Adipocyte (in vitro differentiated cells): ENCODE data around the gene NSMF.
A peak's percentile ranks its signal among the peaks of the same experiment; 100 is the strongest.

Experiments used
- DNase-seq: peaks from one replicate; pipeline ENCODE4 v3.0.0-alpha.2; 2015; ENCODE audit warnings: low read depth
- H3K27me3 ChIP-seq: replicated peaks from 2 replicates; pipeline ENCODE4 v1.7.0; 2013; ENCODE audit warnings: mild to moderate bottlenecking, low read length, moderate library complexity; ENCODE audit not compliant: control insufficient read depth, insufficient read depth
- H3K36me3 ChIP-seq: 2 replicates; pipeline ENCODE4 v1.7.0; 2013; ENCODE audit warnings: low read length, mild to moderate bottlenecking, moderate library complexity; ENCODE audit not compliant: control insufficient read depth, insufficient read depth, severe bottlenecking
- H3K4me1 ChIP-seq: 2 replicates; pipeline ENCODE4 v1.7.0; 2013; ENCODE audit warnings: mild to moderate bottlenecking, low read length, moderate library complexity; ENCODE audit not compliant: control insufficient read depth, insufficient read depth
- H3K4me3 ChIP-seq: 2 replicates; pipeline ENCODE4 v1.7.0; 2013; ENCODE audit warnings: mild to moderate bottlenecking, low read length, moderate library complexity
- H3K9ac ChIP-seq: 2 replicates; pipeline ENCODE4 v1.7.0; 2013; ENCODE audit warnings: mild to moderate bottlenecking, low read length, moderate library complexity
- H3K9me3 ChIP-seq: 2 replicates; pipeline ENCODE4 v1.7.0; 2013; ENCODE audit warnings: mild to moderate bottlenecking, low read length, moderate library complexity; ENCODE audit not compliant: control insufficient read depth

Gene NSMF

DNA sequence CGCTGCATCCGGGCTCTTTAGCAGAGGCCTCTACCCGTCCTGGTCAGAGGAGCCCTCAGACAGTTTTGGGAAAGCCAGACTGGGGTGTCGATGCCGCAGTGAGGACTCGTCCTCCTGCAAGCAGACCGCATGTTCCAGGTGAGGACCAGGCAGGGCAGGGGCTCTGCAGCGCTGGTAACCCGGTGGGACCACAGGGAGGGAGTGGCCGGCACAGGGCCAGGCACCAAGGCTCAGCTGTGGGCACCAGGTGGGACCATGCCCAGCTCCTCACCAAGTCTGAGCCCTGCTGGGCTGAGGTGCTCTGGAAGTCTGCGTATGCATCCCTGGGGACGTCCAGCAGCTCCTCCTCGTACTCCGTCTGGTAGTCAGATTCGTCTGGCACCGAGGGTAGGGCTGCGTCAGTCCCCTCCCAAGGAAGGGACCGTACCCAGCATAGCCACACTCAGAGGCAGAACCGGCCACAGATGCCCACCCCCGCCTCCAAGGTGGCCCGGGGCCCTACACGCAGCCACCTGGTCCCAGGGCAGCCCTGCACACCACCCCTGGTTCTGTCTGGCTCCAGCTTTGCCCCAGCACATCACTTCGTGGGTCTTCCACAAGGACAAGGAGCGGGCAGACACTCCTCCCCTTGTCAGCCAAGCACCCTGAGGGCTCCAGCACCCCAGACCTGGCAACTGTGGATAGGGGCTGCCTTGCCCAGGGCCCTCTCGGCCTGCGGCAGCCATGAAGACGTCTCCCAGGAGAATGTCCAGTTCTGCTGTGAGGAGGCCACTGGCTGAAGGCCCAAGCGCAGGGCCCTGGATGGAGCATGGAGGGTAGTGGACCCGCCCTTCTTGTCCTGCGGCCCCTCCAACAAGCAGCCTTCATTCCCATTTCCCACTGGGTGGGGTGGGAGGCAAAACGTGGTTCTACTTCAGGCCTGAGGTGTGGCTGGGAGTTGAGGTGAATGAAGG is 1.5 kb upstream of the NSMF start:
- Histone ChIP-seq H3K4me3 (no peak overlapping the region), H3K9ac (no peak overlapping the region), H3K9me3 (no peaks in the 10 kb centered on the region), H3K36me3 (peaks cover 13% of the 10 kb centered on the region), H3K4me1 (peaks cover 19% of the 10 kb centered on the region), H3K27me3 (no peaks in the 10 kb centered on the region)
- no peak for DNase-seq

DNA sequence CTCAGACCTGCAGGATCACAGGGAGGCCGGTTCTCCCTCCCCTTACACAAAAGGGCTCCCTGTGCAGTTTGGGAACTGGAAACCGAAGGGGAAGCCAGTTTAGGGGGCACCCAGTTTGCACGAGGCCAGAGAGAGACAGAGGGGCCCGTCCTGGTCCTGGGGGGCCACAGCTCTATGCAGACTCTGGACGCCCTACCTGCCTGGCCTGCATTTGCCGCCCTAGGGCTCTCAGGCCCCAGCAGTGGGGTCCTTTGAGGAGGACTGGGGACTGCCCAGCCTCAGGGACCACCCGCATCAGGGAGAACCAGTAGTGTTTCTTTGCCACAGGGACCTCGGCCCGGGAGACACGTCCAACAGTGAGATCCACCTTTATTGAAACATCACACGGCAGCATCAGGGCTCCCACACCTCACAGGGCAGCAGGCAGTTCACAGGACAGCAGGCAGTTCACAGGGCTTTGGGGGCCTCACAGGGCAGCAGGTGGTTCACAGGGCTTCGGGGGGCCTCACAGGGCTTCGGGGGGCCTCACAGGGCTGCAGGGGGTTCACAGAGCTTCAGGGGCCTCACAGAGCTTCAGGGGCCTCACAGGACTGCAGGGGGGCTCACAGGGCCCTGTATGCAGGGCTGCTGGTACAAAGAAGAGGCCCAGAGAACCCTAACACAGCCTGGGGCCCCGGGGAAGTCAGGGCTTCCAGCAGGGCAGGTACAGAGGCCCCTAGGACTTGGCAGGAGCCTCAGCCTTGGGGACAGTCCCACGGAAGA is 648 bp upstream of the NSMF start:
- DNase-seq = no peak
- no peaks in the 10 kb centered on the region for H3K27me3 ChIP-seq
- peak overlapping the region; percentile 73 for H3K4me3 ChIP-seq
- peaks cover 23% of the 10 kb centered on the region for H3K4me1 ChIP-seq
- H3K9ac ChIP-seq = peak overlapping the region; percentile 79
- H3K36me3 ChIP-seq = peaks cover 13% of the 10 kb centered on the region
- H3K9me3 ChIP-seq = no peaks in the 10 kb centered on the region

DNA sequence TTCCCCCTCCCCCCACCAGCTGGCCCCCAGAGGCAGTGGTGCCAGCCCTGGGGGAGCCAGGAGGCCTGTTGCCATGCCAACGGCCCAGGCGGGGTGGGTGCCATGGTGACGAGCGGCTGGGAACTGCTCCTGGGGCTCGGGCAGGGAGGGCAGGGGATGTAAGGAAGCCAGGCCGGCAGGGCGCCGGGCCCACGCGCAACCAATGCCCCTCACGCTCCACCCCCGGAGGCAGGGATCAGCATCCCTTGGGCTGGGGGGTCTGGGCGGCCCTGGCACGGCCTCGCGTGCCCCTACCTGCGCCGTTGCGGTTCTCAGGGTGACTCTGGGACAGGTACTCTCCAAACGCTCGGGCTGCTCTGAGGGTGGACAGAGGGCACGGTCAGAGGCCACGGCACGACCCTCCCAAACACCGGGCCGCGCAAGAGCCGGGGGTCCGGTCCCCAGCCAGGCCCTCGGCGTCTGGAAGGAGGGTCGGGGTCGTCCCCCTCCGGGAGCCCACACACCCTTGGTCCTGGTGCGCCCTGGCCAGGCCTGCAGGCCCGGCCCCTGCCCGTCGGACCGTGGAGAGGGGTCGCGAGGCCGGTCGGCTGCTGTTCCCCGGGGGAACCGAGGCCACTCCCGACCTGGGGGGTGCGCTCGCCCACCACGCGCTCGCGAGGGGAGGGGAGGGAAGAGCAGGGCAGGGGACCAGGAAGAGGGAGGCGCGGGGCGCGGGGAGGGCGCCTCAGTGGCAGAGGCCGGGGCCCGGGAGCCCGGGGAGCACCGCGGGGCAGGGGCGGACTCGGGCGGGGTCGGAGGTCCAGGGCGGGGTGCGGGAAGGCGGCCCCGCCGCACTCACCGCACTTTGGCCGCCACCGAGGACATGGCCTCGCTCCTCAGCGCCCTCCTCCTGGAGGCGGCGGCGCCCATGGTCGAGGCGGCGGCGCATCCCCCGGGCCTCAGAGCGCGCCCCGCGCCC is 661 bp downstream of the NSMF start:
- Histone ChIP-seq H3K27me3 (no peaks in the 10 kb centered on the region), H3K9ac (peak overlapping the region; percentile 89), H3K36me3 (peaks cover 13% of the 10 kb centered on the region), H3K4me3 (peak overlapping the region; percentile 79), H3K9me3 (no peaks in the 10 kb centered on the region), H3K4me1 (peaks cover 29% of the 10 kb centered on the region)
- DNase-seq = peak; percentile 57

DNA sequence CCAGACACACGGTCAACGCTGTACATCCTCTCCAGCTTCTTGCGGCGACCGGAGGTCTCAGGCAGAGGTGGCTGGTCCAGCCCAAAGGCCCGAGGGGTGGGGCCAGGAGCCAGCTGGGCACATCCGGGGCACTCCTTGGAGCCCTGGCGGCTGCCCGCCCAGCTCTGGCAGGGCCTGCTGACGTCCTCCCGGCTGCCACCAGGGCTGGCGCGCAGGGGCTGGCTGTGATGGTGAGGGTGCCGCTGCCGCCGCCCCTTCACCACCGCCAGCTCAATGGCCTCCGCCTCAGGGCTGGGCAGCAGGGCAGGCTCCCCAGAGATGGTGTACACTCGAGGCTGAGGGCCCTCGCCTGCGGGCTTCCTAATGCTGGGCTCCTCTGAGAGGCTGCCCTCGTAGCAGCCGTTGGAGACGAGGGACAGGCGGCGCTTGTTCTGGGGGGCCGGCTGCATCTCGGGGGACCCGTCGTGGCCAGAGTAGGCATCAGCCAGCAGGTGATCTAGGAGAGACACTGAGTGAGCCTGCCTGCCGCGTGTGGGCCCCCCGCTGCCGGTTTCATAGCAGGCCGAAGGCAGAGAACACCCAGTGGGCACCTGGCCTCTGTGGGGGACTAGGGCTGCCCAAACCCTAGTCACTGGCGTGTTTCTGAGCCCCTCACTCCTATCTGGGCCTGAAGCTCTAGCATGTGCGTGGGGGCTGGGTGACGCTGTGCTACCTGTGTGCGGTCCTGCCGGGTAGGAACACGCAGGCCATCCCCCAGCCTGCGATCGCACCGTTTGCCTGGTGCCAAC is 1.5 kb downstream of the NSMF start:
- peak overlapping the region; percentile 79 for H3K4me3 ChIP-seq
- H3K4me1 ChIP-seq = peaks cover 29% of the 10 kb centered on the region
- H3K36me3 ChIP-seq = peaks cover 19% of the 10 kb centered on the region
- no peaks in the 10 kb centered on the region for H3K9me3 ChIP-seq
- no peak for DNase-seq
- H3K9ac ChIP-seq = peak overlapping the region; percentile 89
- no peaks in the 10 kb centered on the region for H3K27me3 ChIP-seq

DNA sequence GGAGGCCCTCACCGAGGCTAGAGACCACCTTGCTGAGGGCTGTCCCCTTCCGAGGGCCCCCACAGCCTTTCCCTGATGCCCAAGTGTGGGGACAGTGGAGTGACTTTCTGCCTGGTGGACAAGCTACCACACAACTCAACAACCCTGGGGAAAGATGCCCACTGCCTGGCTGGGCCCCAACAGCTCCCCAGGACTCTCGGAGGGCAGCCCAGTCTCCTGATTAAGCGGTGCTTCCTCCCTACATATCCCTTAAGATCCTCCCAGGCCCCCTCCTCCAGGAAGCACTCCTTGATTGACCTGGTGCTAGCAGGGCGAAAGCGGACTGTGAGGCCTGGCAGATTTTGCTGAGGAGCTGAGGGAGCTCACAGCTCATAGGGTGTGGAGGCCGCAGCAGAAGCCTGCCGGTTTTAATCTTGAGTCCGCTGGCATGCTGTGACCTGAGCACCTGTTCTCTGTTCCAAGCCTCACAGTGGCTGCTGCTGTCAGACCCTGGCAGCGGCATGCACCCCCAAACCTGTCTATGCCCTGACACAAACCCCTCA is 2.2 kb downstream of the NSMF start:
- Histone ChIP-seq H3K36me3 (peaks cover 22% of the 10 kb centered on the region), H3K4me3 (peak overlapping the region; percentile 20), H3K4me1 (peaks cover 29% of the 10 kb centered on the region), H3K9ac (peak overlapping the region; percentile 27), H3K27me3 (no peaks in the 10 kb centered on the region), H3K9me3 (no peaks in the 10 kb centered on the region)
- DNase-seq = no peak

DNA sequence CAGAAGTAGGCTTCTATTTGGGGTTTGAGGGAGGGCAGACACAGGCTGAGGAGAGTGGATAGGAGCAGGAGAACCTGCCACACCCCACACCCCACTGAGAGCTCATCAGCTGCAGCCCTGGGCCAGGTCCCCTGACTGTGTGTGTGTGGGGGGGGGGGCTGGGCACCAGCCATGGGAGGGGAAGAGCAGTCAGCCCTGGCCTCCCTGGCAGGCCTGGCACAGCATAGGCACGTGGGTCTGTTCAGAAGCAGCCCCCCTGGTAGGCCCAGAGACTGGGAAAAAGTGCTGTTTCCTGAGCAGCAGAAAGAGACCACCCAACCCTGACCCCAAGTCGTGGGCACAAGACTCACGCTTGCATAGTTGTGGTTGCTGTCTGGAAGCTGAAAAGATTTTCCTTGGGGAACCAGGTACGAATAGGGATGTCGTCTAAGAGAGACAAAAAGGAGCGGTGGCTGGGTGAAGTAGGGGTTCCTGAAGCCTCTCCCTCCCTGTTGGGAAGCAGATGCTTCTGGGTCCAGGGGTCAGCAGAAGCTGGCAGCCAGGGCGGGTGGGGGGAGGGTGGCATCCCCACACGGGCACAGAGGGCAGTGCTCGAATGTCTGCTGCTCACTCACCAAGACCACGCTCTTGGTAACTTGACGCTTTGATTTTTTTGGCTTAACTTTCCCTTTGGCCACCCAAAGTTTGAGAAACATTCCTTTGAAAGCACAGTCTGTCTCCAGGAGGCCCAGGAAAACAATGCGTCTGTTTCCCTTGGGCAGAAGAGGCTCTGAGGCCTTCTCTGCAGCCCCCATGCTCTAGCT is 2.9 kb downstream of the NSMF start:
- H3K36me3 ChIP-seq = peaks cover 22% of the 10 kb centered on the region

DNA sequence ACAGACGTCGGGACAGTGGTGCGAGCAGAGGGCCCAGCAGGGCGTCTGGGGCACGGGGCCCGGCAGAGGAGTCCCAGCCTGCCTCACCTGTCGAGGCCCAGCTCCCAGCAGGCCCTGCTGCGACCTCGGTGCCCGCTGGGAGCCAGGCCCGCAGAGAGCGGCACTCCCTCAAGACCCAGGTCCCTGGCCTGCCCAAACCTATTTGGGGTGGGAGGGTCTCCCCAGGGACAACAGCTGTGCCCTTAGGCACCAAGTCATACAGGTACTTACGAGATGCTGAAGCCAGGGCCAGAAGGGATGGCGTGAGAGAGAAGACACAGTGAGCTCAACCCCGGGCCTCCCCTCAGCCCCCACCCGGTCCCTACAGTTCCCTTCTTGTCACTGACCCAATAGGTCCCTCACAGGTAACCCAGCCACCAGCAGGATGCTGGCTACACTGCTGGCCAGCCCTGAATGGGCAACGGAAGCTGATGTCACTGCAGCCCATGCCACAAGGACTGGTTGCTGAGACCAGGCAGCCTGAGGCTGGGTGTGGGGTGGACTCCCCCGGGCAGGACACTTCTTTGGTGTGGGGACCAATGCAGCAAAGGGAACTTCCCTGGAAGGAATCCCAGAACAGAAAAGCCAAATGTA is 3.7 kb downstream of the NSMF start:
- peaks cover 29% of the 10 kb centered on the region for H3K4me1 ChIP-seq
- no peaks in the 10 kb centered on the region for H3K9me3 ChIP-seq
- no peaks in the 10 kb centered on the region for H3K27me3 ChIP-seq
- H3K4me3 ChIP-seq = no peak overlapping the region
- no peak for DNase-seq
- H3K36me3 ChIP-seq = peaks cover 17% of the 10 kb centered on the region
- H3K9ac ChIP-seq = peak overlapping the region; percentile 51

More for the DNA sequence above, 2.9 kb downstream of the NSMF start:
- peak; percentile 81 for DNase-seq
- Histone ChIP-seq H3K4me3 (peak overlapping the region; percentile 20), H3K9ac (peak overlapping the region; percentile 27), H3K4me1 (peaks cover 29% of the 10 kb centered on the region), H3K27me3 (no peaks in the 10 kb centered on the region), H3K9me3 (no peaks in the 10 kb centered on the region)

DNA sequence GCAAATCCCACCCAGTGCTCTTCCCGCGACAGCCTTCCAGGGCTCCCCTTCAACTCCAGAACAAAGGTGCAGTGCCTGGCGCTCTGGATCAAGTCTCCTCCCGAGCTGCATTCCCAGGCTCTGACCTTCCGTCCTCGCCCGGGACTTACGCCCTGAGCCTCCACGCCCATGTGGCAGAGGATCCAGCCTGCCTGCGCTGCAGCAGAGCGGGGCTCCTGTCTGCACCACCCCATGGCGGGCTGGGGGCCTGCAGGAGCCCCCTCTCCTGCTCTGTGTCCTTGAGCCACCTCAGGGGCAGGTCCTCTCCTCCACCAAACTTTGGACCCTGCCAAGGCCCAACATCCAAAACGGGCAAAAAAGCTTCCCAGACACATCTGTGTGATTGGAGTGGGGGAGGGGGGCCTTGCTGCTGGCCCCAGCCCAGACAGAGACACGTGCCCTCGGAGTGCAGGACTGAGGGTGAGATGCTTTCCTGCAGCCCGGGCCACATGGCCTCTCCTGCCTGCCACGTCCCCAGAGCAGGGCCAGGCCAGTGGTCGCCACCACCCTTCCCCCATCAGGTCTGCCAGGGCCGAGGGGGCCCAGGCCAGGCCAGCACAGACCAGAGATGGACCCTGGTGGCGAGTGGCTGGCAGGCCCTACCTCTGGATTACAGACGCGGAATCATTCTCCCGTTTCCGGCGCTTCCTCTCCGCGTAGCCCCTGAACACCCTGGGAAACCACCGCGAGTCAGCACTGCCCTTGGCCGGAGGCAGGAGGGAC is 4.4 kb downstream of the NSMF start:
- Histone ChIP-seq H3K4me1 (peaks cover 29% of the 10 kb centered on the region), H3K9ac (peak overlapping the region; percentile 51), H3K9me3 (no peaks in the 10 kb centered on the region), H3K4me3 (peak overlapping the region; percentile 69), H3K36me3 (peaks cover 19% of the 10 kb centered on the region), H3K27me3 (no peaks in the 10 kb centered on the region)
- DNase-seq = no peak

DNA sequence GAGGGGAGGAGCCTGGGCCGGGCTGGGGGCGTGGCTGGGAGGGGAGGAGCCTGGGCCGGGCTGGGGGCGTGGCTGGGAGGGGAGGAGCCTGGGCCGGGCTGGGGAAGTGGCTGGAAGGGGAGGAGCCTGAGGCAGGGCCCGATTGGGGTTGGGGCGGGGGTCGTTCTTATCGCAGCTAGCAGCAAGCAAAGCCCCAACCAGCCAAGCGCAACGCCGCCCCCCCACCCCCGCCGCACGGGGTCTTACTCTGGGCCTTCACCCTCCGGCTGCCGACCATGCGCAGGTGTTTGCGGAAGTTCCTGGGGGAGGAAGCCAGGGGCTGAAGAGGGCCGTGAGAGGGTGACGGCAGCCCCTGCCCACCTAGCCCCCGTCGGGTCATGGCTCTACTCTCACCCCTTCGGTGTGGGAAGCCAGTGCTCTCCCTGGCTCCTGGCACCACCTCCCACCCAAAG is 5.0 kb downstream of the NSMF start:
- DNase-seq = peak; percentile 45
- Histone ChIP-seq H3K36me3 (peaks cover 25% of the 10 kb centered on the region), H3K9me3 (no peaks in the 10 kb centered on the region), H3K4me1 (peaks cover 25% of the 10 kb centered on the region), H3K9ac (peak overlapping the region; percentile 51), H3K4me3 (peak overlapping the region; percentile 69), H3K27me3 (no peaks in the 10 kb centered on the region)
